WTC11 (cell line): Measurements from ENCODE around the gene IQCE. TPM values are rescaled to one million over a fixed set of nuclear protein-coding genes. Genes with fewer than 3 reads are reported as not detected.

Source experiments
- ATAC-seq: fragments of 200-7000 bp; cut with Tn5 transposase; 2 replicates; pipeline ENCODE4 v1.10.0; 2021; ENCODE audit warnings: mild to moderate bottlenecking, moderate library complexity
- CTCF ChIA-PET: fragments of 300-600 bp; sonication (Branson Sonifier 250); formaldehyde crosslinking; loops from one replicate; lab custom pipeline; 2021; ENCODE audit warnings: antibody characterized with exemption; lab: Charles Lee
- POLR2A ChIA-PET: fragments of 350-600 bp; sonication (Branson Sonifier 250); formaldehyde crosslinking; loops from one replicate; lab custom pipeline; 2021; ENCODE audit warnings: antibody characterized with exemption; lab: Charles Lee
- DNase-seq: peaks from one replicate; pipeline ENCODE4 v3.0.0; 2021; ENCODE audit warnings: low spot score
- H3K27ac Mint-ChIP-seq: 2 replicates; pipeline ENCODE4 v1.8.0; 2021; ENCODE audit warnings: mixed read lengths
- H3K27me3 Mint-ChIP-seq: 2 replicates; pipeline ENCODE4 v1.8.0; 2021; ENCODE audit warnings: low read depth, mild to moderate bottlenecking, moderate library complexity, mixed read lengths
- H3K36me3 Mint-ChIP-seq: 2 replicates; pipeline ENCODE4 v1.8.0; 2021; ENCODE audit warnings: mixed read lengths
- H3K4me1 Mint-ChIP-seq: 2 replicates; pipeline ENCODE4 v1.8.0; 2022; ENCODE audit warnings: mixed read lengths
- H3K4me3 Mint-ChIP-seq: 2 replicates; pipeline ENCODE4 v1.8.0; 2021; ENCODE audit warnings: mild to moderate bottlenecking, moderate library complexity, mixed read lengths
- H3K9me3 Mint-ChIP-seq: 2 replicates; pipeline ENCODE4 v1.8.0; 2021; ENCODE audit warnings: mixed read lengths
- CREB1 ChIP-seq: sonication (generic); formaldehyde crosslinking; IDR thresholded peaks from 2 replicates; pipeline ENCODE4 v1.8.0; 2023; ENCODE audit warnings: mild to moderate bottlenecking, missing genetic modification reagents
- E2F1 ChIP-seq: sonication (generic); formaldehyde crosslinking; IDR thresholded peaks from 2 replicates; pipeline ENCODE4 v1.8.0; 2022; ENCODE audit warnings: mild to moderate bottlenecking, missing genetic modification reagents
- FOXJ3 ChIP-seq: sonication (generic); formaldehyde crosslinking; IDR thresholded peaks from 2 replicates; pipeline ENCODE4 v1.9.0; 2021; ENCODE audit warnings: missing genetic modification reagents, mild to moderate bottlenecking, borderline replicate concordance
- JUN ChIP-seq: sonication (generic); formaldehyde crosslinking; IDR thresholded peaks from 2 replicates; pipeline ENCODE4 v1.8.0; 2023; ENCODE audit warnings: mild to moderate bottlenecking, missing genetic modification reagents
- MXD4 ChIP-seq: fragments of 250-450 bp; sonication (Bioruptor Pico); IDR thresholded peaks from 2 replicates; pipeline ENCODE4 v1.8.0; 2021; ENCODE audit warnings: mild to moderate bottlenecking, moderate library complexity, borderline replicate concordance
- MYBL2 ChIP-seq: sonication (generic); formaldehyde crosslinking; IDR thresholded peaks from 2 replicates; pipeline ENCODE4 v1.8.1; 2023; ENCODE audit warnings: mild to moderate bottlenecking, moderate library complexity, missing genetic modification reagents
- NFYB ChIP-seq: sonication (generic); formaldehyde crosslinking; conservative IDR thresholded peaks from 2 replicates; pipeline ENCODE4 v1.8.0; 2022; ENCODE audit warnings: low read depth, missing genetic modification reagents
- NR1H2 ChIP-seq: sonication (generic); formaldehyde crosslinking; IDR thresholded peaks from 2 replicates; pipeline ENCODE4 v1.9.0; 2021; ENCODE audit warnings: mild to moderate bottlenecking, moderate library complexity, missing genetic modification reagents
- RORB ChIP-seq: fragments of 250-450 bp; sonication (Bioruptor Pico); IDR thresholded peaks from 2 replicates; pipeline ENCODE4 v1.9.0; 2021; ENCODE audit warnings: mild to moderate bottlenecking
- USF2 ChIP-seq: sonication (generic); formaldehyde crosslinking; IDR thresholded peaks from 2 replicates; pipeline ENCODE4 v1.8.1; 2023; ENCODE audit warnings: mild to moderate bottlenecking, missing genetic modification reagents, moderate library complexity
- ZNF121 ChIP-seq: sonication (generic); formaldehyde crosslinking; IDR thresholded peaks from 2 replicates; pipeline ENCODE4 v1.8.0; 2023; ENCODE audit warnings: missing genetic modification reagents
- ZNF423 ChIP-seq: fragments of 250-450 bp; sonication (Bioruptor Pico); IDR thresholded peaks from 2 replicates; pipeline ENCODE4 v2.1.2; 2022; ENCODE audit warnings: mild to moderate bottlenecking, moderate library complexity
- total RNA-seq: library from RNA; stranded (reverse); gene quantifications from 3 replicates; pipeline ENCODE4 v1.2.3, GENCODE V29; 2021
- TF ChIP-seq, protein P1 (sequence below): sonication (generic); formaldehyde crosslinking; IDR thresholded peaks from 2 replicates; pipeline ENCODE4 v1.8.1; 2023; ENCODE audit warnings: mild to moderate bottlenecking, missing genetic modification reagents, borderline replicate concordance
- TF ChIP-seq, protein P2 (sequence below): fragments of 250-450 bp; sonication (Bioruptor Pico); IDR thresholded peaks from 2 replicates; pipeline ENCODE4 v2.1.2; 2022; ENCODE audit warnings: mild to moderate bottlenecking, moderate library complexity
- TF ChIP-seq, protein P3 (sequence below): sonication (generic); formaldehyde crosslinking; IDR thresholded peaks from 2 replicates; pipeline ENCODE4 v1.8.1; 2022; ENCODE audit warnings: low read depth, missing genetic modification reagents, borderline replicate concordance
- TF ChIP-seq, protein P4 (sequence below): sonication (generic); formaldehyde crosslinking; IDR thresholded peaks from 2 replicates; pipeline ENCODE4 v1.8.0; 2023; ENCODE audit warnings: missing genetic modification reagents

The IQCE gene
- total RNA-seq, 1 experiment from 2014 or later, result 4.4 TPM

DNA sequence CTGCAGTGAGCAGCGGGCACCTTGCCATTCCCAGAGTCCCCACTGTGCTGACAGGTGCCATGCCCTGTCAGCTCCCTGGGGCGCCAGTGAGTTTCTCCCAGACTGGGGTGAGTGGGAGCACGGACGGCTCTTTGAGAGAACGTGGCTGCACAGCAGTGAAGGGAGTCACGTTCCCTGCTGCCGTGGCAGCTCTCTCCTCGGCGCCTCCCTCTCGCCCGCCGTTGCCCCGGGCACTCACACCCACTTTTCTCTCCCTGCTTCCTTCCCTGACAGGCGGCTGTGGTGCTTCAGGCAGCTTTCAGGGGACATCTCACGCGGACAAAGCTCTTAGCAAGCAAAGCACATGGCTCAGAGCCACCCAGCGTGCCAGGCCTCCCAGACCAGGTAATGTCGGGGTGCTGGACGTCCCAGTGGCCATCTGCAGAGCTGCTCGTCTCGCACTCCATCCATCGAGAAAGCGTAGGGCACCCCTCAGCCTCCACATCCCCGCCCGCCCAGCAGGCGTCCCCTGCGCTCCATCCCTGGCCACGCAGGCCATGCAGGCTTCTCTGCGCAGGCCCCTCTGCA lies 45.9 kb downstream of the IQCE start:
- ChIA-PET CTCF (interaction anchor here (0.5 to 3.5 kb wide), 10 partner anchors 12 to 353 kb away, joined by 3 to 13 read pairs (median 4); no protein-coding TSS in a partner anchor), POLR2A (no interaction called here)
- no peak overlapping the region for H3K27ac Mint-ChIP-seq
- H3K4me3 Mint-ChIP-seq, result no peak overlapping the region
- H3K27me3 Mint-ChIP-seq, result no peaks in the 10 kb centered on the region
- H3K4me1 Mint-ChIP-seq, result peaks cover 6% of the 10 kb centered on the region
- H3K36me3 Mint-ChIP-seq, result no peaks in the 10 kb centered on the region
- DNase-seq (no peak), ATAC-seq (no peak)
- no peak for TF ChIP-seq MYBL2
- TF ChIP-seq, all 79 proteins: peak for 0
- no peaks in the 10 kb centered on the region for H3K9me3 Mint-ChIP-seq

- CTCF ChIA-PET, result interaction anchor here (0.8 to 3.5 kb wide), 11 partner anchors 11 to 155 kb away, joined by 3 to 13 read pairs (median 3); partner anchors contain the start of gene BRAT1
- Mint-ChIP-seq H3K36me3 (no peaks in the 10 kb centered on the region), H3K4me1 (peaks cover 6% of the 10 kb centered on the region), H3K27me3 (no peaks in the 10 kb centered on the region), H3K4me3 (no peak overlapping the region), H3K9me3 (no peaks in the 10 kb centered on the region), H3K27ac (no peak overlapping the region)
- DNase-seq (no peak), ATAC-seq (no peak)
- TF ChIP-seq ZNF423 (CRISPR knock-in tag) (no peak), FOXJ3 (no peak), NR1H2 (CRISPR knock-in tag) (no peak), RORB (CRISPR knock-in tag) (no peak), CREB1 (CRISPR knock-in tag) (no peak), MXD4 (no peak), USF2 (CRISPR knock-in tag) (no peak)
- TF ChIP-seq, protein P1, sequence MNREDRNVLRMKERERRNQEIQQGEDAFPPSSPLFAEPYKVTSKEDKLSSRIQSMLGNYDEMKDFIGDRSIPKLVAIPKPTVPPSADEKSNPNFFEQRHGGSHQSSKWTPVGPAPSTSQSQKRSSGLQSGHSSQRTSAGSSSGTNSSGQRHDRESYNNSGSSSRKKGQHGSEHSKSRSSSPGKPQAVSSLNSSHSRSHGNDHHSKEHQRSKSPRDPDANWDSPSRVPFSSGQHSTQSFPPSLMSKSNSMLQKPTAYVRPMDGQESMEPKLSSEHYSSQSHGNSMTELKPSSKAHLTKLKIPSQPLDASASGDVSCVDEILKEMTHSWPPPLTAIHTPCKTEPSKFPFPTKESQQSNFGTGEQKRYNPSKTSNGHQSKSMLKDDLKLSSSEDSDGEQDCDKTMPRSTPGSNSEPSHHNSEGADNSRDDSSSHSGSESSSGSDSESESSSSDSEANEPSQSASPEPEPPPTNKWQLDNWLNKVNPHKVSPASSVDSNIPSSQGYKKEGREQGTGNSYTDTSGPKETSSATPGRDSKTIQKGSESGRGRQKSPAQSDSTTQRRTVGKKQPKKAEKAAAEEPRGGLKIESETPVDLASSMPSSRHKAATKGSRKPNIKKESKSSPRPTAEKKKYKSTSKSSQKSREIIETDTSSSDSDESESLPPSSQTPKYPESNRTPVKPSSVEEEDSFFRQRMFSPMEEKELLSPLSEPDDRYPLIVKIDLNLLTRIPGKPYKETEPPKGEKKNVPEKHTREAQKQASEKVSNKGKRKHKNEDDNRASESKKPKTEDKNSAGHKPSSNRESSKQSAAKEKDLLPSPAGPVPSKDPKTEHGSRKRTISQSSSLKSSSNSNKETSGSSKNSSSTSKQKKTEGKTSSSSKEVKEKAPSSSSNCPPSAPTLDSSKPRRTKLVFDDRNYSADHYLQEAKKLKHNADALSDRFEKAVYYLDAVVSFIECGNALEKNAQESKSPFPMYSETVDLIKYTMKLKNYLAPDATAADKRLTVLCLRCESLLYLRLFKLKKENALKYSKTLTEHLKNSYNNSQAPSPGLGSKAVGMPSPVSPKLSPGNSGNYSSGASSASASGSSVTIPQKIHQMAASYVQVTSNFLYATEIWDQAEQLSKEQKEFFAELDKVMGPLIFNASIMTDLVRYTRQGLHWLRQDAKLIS (CRISPR knock-in tag), result no peak
- TF ChIP-seq, protein P2, sequence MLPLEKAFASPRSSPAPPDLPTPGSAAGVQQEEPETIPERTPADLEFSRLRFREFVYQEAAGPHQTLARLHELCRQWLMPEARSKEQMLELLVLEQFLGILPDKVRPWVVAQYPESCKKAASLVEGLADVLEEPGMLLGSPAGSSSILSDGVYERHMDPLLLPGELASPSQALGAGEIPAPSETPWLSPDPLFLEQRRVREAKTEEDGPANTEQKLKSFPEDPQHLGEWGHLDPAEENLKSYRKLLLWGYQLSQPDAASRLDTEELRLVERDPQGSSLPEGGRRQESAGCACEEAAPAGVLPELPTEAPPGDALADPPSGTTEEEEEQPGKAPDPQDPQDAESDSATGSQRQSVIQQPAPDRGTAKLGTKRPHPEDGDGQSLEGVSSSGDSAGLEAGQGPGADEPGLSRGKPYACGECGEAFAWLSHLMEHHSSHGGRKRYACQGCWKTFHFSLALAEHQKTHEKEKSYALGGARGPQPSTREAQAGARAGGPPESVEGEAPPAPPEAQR (CRISPR knock-in tag), result no peak
- POLR2A ChIA-PET, result interaction anchor here (1.5 kb wide), 1 partner anchor 25 kb away, joined by 4 read pairs; the partner anchor contains the start of gene TTYH3
Measured at GRCh38 chr7:2605608-2606538, 47.1 kb downstream of the IQCE start.

- no peaks in the 10 kb centered on the region for H3K9me3 Mint-ChIP-seq
- no peaks in the 10 kb centered on the region for H3K27me3 Mint-ChIP-seq
- no peak overlapping the region for H3K27ac Mint-ChIP-seq
- no peak for ATAC-seq
- no peaks in the 10 kb centered on the region for H3K36me3 Mint-ChIP-seq
- DNase-seq, result no peak
- H3K4me3 Mint-ChIP-seq, result no peak overlapping the region
- CTCF ChIA-PET, result interaction anchor here (0.9 to 3.5 kb wide), 6 partner anchors 12 to 103 kb away, joined by 3 to 13 read pairs (median 4); no protein-coding TSS in a partner anchor
- peaks cover 6% of the 10 kb centered on the region for H3K4me1 Mint-ChIP-seq
- POLR2A ChIA-PET, result interaction anchor here (1.5 kb wide), 1 partner anchor 25 kb away, joined by 4 read pairs; the partner anchor contains the start of gene TTYH3
- TF ChIP-seq NFYB (CRISPR knock-in tag), result no peak
- TF ChIP-seq ZNF121 (CRISPR knock-in tag), result no peak
- TF ChIP-seq, protein P3, sequence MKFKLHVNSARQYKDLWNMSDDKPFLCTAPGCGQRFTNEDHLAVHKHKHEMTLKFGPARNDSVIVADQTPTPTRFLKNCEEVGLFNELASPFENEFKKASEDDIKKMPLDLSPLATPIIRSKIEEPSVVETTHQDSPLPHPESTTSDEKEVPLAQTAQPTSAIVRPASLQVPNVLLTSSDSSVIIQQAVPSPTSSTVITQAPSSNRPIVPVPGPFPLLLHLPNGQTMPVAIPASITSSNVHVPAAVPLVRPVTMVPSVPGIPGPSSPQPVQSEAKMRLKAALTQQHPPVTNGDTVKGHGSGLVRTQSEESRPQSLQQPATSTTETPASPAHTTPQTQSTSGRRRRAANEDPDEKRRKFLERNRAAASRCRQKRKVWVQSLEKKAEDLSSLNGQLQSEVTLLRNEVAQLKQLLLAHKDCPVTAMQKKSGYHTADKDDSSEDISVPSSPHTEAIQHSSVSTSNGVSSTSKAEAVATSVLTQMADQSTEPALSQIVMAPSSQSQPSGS (CRISPR knock-in tag), result no peak
- no peak for TF ChIP-seq JUN (CRISPR knock-in tag)
- TF ChIP-seq, protein P4, sequence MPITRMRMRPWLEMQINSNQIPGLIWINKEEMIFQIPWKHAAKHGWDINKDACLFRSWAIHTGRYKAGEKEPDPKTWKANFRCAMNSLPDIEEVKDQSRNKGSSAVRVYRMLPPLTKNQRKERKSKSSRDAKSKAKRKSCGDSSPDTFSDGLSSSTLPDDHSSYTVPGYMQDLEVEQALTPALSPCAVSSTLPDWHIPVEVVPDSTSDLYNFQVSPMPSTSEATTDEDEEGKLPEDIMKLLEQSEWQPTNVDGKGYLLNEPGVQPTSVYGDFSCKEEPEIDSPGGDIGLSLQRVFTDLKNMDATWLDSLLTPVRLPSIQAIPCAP (CRISPR knock-in tag), result no peak
- no peak for TF ChIP-seq RORB (CRISPR knock-in tag)
- no peak for TF ChIP-seq E2F1
Measured at GRCh38 chr7:2606539-2606936, 47.8 kb downstream of the IQCE start.
